HL-60 (cell line): Measurements from ENCODE around the gene CLTRN.
"Not testable (repeated sequence)": the region's sequence is repeated elsewhere in the genome, so short reads cannot be mapped to it uniquely, and the experiment has no call there.

ENCODE experiments used
- POLR2AphosphoS5 ChIP-seq: IDR thresholded peaks from 2 replicates; pipeline ENCODE4 v1.6.1; 2012; ENCODE audit warnings: low read depth
- TF ChIP-seq, protein P1 (sequence below): IDR thresholded peaks from one replicate; pipeline ENCODE4 v1.5.1; 2011; ENCODE audit warnings: low read length, control low read depth, inconsistent platforms; ENCODE audit not compliant: insufficient read depth

DNA sequence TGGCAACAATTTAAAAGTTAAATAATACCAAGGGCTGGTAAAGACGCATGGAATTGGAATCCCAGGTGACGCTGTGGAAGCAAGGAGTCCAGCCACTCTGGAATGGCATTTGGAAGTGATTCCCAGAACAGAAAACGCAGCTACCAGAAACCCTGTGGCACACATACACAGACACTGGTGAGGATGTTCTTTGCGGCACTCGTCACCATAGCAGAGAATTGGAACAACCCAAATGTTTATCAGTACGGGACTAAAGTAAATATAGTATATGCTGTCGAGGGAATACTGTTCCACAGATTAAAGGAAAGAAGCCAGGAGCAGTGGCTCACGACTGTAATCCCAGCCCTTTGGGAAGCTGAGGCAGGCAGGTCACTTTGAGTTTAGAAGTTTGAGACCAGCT, 39.7 kb upstream of the CLTRN start:
- TF ChIP-seq POLR2AphosphoS5, result not testable (repeated sequence)
- TF ChIP-seq, protein P1, sequence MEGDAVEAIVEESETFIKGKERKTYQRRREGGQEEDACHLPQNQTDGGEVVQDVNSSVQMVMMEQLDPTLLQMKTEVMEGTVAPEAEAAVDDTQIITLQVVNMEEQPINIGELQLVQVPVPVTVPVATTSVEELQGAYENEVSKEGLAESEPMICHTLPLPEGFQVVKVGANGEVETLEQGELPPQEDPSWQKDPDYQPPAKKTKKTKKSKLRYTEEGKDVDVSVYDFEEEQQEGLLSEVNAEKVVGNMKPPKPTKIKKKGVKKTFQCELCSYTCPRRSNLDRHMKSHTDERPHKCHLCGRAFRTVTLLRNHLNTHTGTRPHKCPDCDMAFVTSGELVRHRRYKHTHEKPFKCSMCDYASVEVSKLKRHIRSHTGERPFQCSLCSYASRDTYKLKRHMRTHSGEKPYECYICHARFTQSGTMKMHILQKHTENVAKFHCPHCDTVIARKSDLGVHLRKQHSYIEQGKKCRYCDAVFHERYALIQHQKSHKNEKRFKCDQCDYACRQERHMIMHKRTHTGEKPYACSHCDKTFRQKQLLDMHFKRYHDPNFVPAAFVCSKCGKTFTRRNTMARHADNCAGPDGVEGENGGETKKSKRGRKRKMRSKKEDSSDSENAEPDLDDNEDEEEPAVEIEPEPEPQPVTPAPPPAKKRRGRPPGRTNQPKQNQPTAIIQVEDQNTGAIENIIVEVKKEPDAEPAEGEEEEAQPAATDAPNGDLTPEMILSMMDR, result not testable (repeated sequence)
